SU-DHL-6 (cell line): Measurements from ENCODE around the gene DCLRE1C.
"Not testable (repeated sequence)": the region's sequence is repeated elsewhere in the genome, so short reads cannot be mapped to it uniquely, and the experiment has no call there.

Source experiments
- H2AFZ ChIP-seq: fragments of 200-600 bp; sonication (generic); 2 replicates; pipeline ENCODE4 v1.6.1; 2014; ENCODE audit warnings: low read depth, mild to moderate bottlenecking, moderate library complexity, mixed read lengths, antibody characterized with exemption, low read length; ENCODE audit not compliant: severe bottlenecking
- H3F3A ChIP-seq: fragments of 200-600 bp; shearing (Covaris generic); 2 replicates; pipeline ENCODE4 v1.6.0; 2016; ENCODE audit warnings: antibody characterized with exemption, mild to moderate bottlenecking; ENCODE audit not compliant: insufficient read depth
- H3K27ac ChIP-seq: fragments of 200-600 bp; sonication (generic); 2 replicates; pipeline ENCODE4 v1.5.1; 2016; ENCODE audit warnings: low read depth, mild to moderate bottlenecking, low read length, moderate library complexity, mixed read lengths
- H3K27me3 ChIP-seq: fragments of 200-600 bp; sonication (generic), shearing (Covaris generic); 2 replicates; pipeline ENCODE4 v1.6.0; 2014; ENCODE audit warnings: mild to moderate bottlenecking, low read length
- H3K36me3 ChIP-seq: fragments of 200-600 bp; sonication (generic); 2 replicates; pipeline ENCODE4 v1.6.1; 2014; ENCODE audit warnings: mild to moderate bottlenecking, low read length, mixed read lengths
- H3K4me2 ChIP-seq: fragments of 300-600, 200-600 bp; shearing (Covaris generic), sonication (generic); 2 replicates; pipeline ENCODE4 v1.6.0; 2014; ENCODE audit warnings: low read length, low read depth, mild to moderate bottlenecking; ENCODE audit not compliant: poor library complexity, severe bottlenecking
- H3K4me3 ChIP-seq: fragments of 200-600 bp; sonication (generic); 2 replicates; pipeline ENCODE4 v1.5.1; 2014; ENCODE audit warnings: antibody characterized with exemption, low read length, mild to moderate bottlenecking, mixed read lengths; ENCODE audit not compliant: insufficient read depth, poor library complexity, severe bottlenecking
- H3K79me2 ChIP-seq: fragments of 200-600 bp; sonication (generic); 2 replicates; pipeline ENCODE4 v1.6.1; 2014; ENCODE audit warnings: mild to moderate bottlenecking, low read length, moderate library complexity; ENCODE audit not compliant: insufficient read depth
- H3K9ac ChIP-seq: fragments of 200-600 bp; sonication (generic); 2 replicates; pipeline ENCODE4 v1.7.0; 2014; ENCODE audit warnings: mild to moderate bottlenecking, low read length
- H3K9me2 ChIP-seq: fragments of 200-600 bp; sonication (generic); replicated peaks from 2 replicates; pipeline ENCODE4 v1.6.1; 2014; ENCODE audit warnings: low read length; ENCODE audit not compliant: insufficient read depth
- H3K9me3 ChIP-seq: fragments of 200-600 bp; sonication (generic); 2 replicates; pipeline ENCODE4 v1.6.1; 2014; ENCODE audit warnings: low read length, mixed read lengths; ENCODE audit not compliant: insufficient read depth
- H4K20me1 ChIP-seq: fragments of 200-600 bp; sonication (generic); 2 replicates; pipeline ENCODE4 v1.6.1; 2014; ENCODE audit warnings: low read depth, mild to moderate bottlenecking, antibody characterized with exemption, low read length, moderate library complexity, mixed read lengths
- EZH2phosphoT487 ChIP-seq: fragments of 200-600 bp; sonication (generic), shearing (Covaris generic); conservative IDR thresholded peaks from 2 replicates; pipeline ENCODE4 v1.6.1; 2018; ENCODE audit warnings: mild to moderate bottlenecking, antibody characterized with exemption, low read length, moderate library complexity, mixed read lengths
- TF ChIP-seq, protein P1 (sequence below): fragments of 200-600 bp; sonication (generic); IDR thresholded peaks from one replicate; pipeline ENCODE4 v1.5.1; 2017; ENCODE audit warnings: antibody characterized with exemption, mild to moderate bottlenecking, low read length, moderate library complexity; ENCODE audit not compliant: insufficient read depth, poor library complexity, severe bottlenecking

Gene DCLRE1C

DNA sequence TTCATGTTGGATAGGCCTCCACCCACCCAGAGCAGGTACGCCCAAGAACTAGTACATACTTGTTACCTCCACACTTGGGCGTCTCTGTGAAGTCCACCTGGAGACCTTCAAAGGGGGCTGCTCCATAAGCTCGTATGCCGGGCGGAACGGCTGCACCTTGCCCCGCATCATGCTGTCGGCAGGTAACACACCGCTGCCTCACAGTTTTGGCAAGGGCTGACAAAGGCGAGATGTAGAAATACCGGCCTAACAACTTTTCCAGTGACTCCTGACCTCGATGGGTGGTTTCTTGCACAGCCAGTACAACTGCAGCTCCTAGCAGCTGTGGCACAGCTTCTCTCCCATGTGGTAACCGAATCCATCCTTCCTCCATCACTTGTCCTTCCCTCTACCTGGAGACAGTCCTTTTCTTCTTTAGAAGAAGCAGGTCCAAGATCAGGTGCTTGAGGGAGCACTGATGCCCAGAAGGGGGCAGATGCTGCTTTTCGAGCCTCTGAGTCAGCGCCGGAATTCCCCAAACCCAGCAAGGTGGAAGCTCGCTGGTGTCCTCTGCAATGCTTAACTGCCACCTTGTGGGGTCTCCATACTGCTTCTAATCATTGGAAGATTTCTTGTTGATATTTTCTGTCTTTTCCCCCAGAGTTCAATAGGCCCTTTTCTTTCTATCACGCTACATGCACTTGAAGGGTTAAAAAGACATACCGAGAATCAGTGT is 37.3 kb upstream of the DCLRE1C start:
- H3K27ac ChIP-seq, H3K4me2 ChIP-seq, H3K36me3 ChIP-seq, H3K4me3 ChIP-seq, H3K9ac ChIP-seq, H3K27me3 ChIP-seq, H3K79me2 ChIP-seq, H3K9me3 ChIP-seq, H2AFZ ChIP-seq, H4K20me1 ChIP-seq, H3F3A ChIP-seq, H3K9me2 ChIP-seq: not testable (repeated sequence)
- TF ChIP-seq, protein P1, sequence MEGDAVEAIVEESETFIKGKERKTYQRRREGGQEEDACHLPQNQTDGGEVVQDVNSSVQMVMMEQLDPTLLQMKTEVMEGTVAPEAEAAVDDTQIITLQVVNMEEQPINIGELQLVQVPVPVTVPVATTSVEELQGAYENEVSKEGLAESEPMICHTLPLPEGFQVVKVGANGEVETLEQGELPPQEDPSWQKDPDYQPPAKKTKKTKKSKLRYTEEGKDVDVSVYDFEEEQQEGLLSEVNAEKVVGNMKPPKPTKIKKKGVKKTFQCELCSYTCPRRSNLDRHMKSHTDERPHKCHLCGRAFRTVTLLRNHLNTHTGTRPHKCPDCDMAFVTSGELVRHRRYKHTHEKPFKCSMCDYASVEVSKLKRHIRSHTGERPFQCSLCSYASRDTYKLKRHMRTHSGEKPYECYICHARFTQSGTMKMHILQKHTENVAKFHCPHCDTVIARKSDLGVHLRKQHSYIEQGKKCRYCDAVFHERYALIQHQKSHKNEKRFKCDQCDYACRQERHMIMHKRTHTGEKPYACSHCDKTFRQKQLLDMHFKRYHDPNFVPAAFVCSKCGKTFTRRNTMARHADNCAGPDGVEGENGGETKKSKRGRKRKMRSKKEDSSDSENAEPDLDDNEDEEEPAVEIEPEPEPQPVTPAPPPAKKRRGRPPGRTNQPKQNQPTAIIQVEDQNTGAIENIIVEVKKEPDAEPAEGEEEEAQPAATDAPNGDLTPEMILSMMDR = peak; percentile 14

DNA sequence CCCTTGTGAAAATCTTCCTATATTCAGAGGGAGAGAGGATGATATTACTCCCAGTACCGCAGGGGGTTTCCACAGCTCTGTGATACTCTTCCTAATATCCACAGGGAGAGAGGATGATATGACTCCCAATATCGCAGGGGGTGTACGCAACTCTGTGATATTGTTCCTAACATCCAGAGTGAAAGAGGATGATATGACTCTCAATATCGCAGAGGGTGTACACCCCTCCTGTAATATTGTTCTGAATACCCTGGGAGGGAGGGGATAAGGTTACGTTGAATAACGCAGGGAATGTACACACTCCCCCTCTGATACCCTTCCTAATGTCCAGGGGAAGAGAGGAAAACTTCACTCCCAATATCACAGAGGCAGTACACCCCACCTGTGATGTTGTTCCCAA is 35.7 kb upstream of the DCLRE1C start:
- H3K4me3 ChIP-seq, H3F3A ChIP-seq, H3K36me3 ChIP-seq, H3K79me2 ChIP-seq, H3K9ac ChIP-seq, H3K9me2 ChIP-seq, H3K27ac ChIP-seq, H2AFZ ChIP-seq, H4K20me1 ChIP-seq, H3K27me3 ChIP-seq, H3K4me2 ChIP-seq, H3K9me3 ChIP-seq: not testable (repeated sequence)

DNA sequence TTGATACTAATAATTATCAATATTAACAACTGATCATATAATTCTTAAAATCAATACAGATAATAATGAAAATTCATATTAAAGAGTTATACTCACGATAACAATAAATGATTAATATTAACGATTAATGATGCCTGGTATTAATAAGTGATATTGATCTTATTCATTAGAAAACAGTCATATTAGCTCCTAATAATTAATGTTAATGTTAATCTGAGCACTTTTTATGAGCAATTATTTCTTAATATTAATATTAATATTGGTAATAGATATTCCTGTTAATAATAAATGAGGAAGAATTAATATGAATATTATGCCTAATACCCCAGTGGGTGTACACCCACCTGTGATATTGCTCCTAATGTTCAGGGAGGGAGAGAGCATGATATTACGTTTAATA is 28.8 kb upstream of the DCLRE1C start:
- Histone ChIP-seq H3K36me3 (no peaks in the 10 kb centered on the region), H3K4me3 (no peak overlapping the region), H2AFZ (no peak overlapping the region), H3K9ac (no peak overlapping the region), H4K20me1 (no peaks in the 10 kb centered on the region), H3F3A (no peaks in the 10 kb centered on the region), H3K9me3 (no peaks in the 10 kb centered on the region), H3K9me2 (no peaks in the 10 kb centered on the region), H3K27me3 (no peaks in the 10 kb centered on the region), H3K27ac (no peak overlapping the region), H3K79me2 (no peaks in the 10 kb centered on the region), H3K4me2 (no peak overlapping the region)
- TF ChIP-seq, protein P1 = no peak
- TF ChIP-seq EZH2phosphoT487 = no peak

DNA sequence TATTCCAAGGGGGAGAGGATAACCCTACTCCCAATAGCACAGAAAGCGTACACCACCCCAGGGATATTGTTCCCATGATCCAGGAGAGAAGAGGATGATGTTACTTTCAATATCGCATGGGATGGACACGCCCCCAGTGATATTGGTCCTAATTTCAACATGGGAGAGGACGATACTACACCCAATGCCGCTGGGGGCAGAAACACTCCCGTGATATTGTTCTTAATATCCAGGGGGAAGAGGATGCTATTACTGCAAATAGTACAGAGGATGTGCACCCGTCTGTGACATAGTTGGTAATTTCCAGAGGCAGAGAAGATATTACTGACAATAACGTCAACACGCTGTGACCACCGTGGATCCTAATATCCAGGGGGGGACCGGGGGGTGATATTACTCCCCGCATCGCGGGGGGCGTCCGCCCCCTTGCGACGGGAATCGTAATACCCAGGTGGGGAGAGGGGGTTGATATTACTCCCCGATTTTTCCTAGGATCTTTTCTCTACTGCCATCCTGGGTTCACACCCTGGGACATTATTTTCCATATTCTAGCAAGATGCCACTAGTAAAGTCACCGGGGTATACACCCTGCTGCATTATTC is 21.9 kb upstream of the DCLRE1C start:
- no peak overlapping the region for H3K4me3 ChIP-seq
- H3K9ac ChIP-seq = no peak overlapping the region
- H3K9me3 ChIP-seq = no peaks in the 10 kb centered on the region
- H3K27ac ChIP-seq = no peak overlapping the region
- no peak for TF ChIP-seq EZH2phosphoT487
- TF ChIP-seq, protein P1 = peak; percentile 30
- no peaks in the 10 kb centered on the region for H3K79me2 ChIP-seq
- no peak overlapping the region for H3K4me2 ChIP-seq
- H3F3A ChIP-seq = no peaks in the 10 kb centered on the region; the same call in 1 of the 2 replicates
- H3K36me3 ChIP-seq = no peaks in the 10 kb centered on the region
- H3K27me3 ChIP-seq = no peaks in the 10 kb centered on the region
- no peak overlapping the region for H2AFZ ChIP-seq
- no peaks in the 10 kb centered on the region for H4K20me1 ChIP-seq
- H3K9me2 ChIP-seq = no peaks in the 10 kb centered on the region

DNA sequence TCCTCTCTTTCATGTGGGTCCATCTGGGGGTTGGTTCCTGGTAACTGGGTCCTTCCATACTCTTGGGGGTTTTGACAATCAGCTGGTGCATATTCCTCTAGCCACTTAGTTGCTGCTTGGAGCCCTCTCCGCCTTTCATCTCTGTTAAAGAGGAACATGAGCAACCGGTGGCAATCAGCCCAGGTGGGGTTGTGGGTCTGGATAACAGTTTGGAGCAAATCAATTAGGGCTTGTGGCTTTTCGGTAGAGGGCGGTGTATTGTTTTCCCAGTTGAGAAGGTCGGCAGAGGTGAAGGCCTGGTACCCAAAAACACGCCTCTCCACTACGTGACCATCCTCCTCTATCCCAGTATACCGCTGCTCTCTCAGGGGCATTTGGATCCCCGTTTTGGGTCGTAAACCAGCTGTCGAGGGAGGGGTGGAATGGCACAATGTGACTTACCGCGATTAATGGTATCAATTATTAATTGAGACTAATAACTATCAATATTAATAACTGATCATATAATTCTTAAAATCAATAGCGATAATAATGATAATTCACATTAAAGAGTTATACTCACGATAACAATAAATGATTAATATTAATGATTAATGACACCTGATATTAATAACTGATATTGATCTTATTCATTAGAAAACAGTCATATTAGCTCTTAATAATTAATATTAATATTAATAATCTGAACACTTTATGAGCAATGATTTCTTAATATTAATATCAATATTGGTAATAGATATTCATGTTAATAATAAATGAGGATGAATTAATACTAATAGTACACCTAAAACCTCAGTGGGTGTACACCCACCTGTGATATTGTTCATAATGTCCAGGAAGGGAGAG is 20.5 kb upstream of the DCLRE1C start:
- H3K9ac ChIP-seq, H3F3A ChIP-seq, H2AFZ ChIP-seq, H3K27ac ChIP-seq, H4K20me1 ChIP-seq, H3K9me3 ChIP-seq, H3K27me3 ChIP-seq, H3K36me3 ChIP-seq, H3K79me2 ChIP-seq, H3K4me3 ChIP-seq, H3K9me2 ChIP-seq, H3K4me2 ChIP-seq: not testable (repeated sequence)
